ENCODE data around the gene C1QL3. TPM values are rescaled to one million over a fixed set of nuclear protein-coding genes. Genes with fewer than 3 reads are reported as not detected.

Gene C1QL3
- total RNA-seq, 1 experiment from 2014 or later: 1.7 TPM

DNA sequence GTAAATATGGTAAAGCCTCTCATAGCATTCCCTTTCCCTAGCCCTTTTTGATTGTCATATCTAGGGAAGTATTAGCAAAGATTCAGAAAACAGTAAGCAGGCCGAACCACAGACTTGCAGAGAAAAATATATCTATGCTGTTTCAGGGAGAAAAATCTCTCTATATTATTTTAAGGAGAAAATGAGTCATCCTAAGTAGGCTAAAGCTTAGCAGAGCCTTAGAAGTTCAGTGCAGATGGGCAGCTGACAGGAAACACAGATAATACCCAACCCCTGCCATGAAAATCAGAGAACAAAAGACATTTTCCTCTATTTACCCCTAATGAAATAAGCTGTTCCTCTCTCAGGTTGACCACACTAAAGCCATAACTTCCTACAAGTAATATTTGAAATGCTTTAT is 16.5 kb downstream of the C1QL3 start:
- Mint-ChIP-seq H3K36me3 (no peaks in the 10 kb centered on the region), H3K9me3 (no peaks in the 10 kb centered on the region), H3K4me3 (no peak overlapping the region), H3K27ac (no peak overlapping the region), H3K27me3 (ENCODE audit: low read depth) (no peaks in the 10 kb centered on the region), H3K4me1 (no peaks in the 10 kb centered on the region)
- TF ChIP-seq FOXJ3 (CRISPR knock-in tag; IDR thresholded peaks at IDR 0.05; ENCODE audit: borderline replicate concordance) (no peak), JAZF1 (CRISPR knock-in tag; IDR thresholded peaks at IDR 0.05) (no peak), SMAD3 (CRISPR knock-in tag; IDR thresholded peaks at IDR 0.05; ENCODE audit: borderline replicate concordance) (no peak)
- TF ChIP-seq, protein P1, sequence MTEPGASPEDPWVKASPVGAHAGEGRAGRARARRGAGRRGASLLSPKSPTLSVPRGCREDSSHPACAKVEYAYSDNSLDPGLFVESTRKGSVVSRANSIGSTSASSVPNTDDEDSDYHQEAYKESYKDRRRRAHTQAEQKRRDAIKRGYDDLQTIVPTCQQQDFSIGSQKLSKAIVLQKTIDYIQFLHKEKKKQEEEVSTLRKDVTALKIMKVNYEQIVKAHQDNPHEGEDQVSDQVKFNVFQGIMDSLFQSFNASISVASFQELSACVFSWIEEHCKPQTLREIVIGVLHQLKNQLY (CRISPR knock-in tag; IDR thresholded peaks at IDR 0.05): no peak
- TF ChIP-seq, protein P2, sequence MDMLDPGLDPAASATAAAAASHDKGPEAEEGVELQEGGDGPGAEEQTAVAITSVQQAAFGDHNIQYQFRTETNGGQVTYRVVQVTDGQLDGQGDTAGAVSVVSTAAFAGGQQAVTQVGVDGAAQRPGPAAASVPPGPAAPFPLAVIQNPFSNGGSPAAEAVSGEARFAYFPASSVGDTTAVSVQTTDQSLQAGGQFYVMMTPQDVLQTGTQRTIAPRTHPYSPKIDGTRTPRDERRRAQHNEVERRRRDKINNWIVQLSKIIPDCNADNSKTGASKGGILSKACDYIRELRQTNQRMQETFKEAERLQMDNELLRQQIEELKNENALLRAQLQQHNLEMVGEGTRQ (CRISPR knock-in tag; IDR thresholded peaks at IDR 0.05): no peak
- ChIA-PET POLR2A (no interaction called here), CTCF (no interaction called here)
- ATAC-seq (no peak), DNase-seq (ENCODE audit: low spot score) (no peak)

DNA sequence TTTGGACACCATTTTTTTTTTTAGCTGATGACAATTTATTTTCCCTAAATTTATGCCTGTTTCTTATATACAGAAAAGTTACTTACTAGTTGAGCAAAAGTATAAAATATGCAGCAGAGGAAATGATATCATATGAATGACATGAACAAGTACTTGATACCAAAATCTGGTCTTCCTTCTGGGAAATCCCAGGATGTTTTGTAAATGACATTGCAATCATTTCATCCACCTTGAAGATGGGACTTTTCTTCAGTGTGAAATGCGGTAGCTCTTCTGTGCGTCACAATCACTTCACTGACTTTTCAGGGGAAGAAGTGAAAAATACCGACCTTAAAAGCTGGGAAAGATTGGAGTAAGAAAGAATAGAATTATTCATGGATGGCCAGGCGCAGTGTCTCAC is 23.8 kb downstream of the C1QL3 start:
- TF ChIP-seq TP53 (CRISPR knock-in tag; IDR thresholded peaks at IDR 0.05) (no peak), RORB (CRISPR knock-in tag; IDR thresholded peaks at IDR 0.05) (no peak), NR3C1 (CRISPR knock-in tag; conservative IDR thresholded peaks at IDR 0.05; ENCODE audit: low read depth) (no peak), TEAD4 (CRISPR knock-in tag; IDR thresholded peaks at IDR 0.05) (no peak), GRHL2 (CRISPR knock-in tag; IDR thresholded peaks at IDR 0.05; ENCODE audit: insufficient replicate concordance, severe bottlenecking) (no peak), SOX15 (CRISPR knock-in tag; IDR thresholded peaks at IDR 0.05) (no peak), FOXJ3 (CRISPR knock-in tag; IDR thresholded peaks at IDR 0.05; ENCODE audit: borderline replicate concordance) (no peak), ETV6 (CRISPR knock-in tag; IDR thresholded peaks at IDR 0.05) (no peak), ZNF317 (CRISPR knock-in tag; IDR thresholded peaks at IDR 0.05; ENCODE audit: borderline replicate concordance, low read depth) (no peak), ZNF423 (CRISPR knock-in tag; IDR thresholded peaks at IDR 0.05) (no peak), JUN (CRISPR knock-in tag; IDR thresholded peaks at IDR 0.05) (no peak), RELA (CRISPR knock-in tag; IDR thresholded peaks at IDR 0.05; ENCODE audit: borderline replicate concordance) (no peak)
- TF ChIP-seq, protein P3, sequence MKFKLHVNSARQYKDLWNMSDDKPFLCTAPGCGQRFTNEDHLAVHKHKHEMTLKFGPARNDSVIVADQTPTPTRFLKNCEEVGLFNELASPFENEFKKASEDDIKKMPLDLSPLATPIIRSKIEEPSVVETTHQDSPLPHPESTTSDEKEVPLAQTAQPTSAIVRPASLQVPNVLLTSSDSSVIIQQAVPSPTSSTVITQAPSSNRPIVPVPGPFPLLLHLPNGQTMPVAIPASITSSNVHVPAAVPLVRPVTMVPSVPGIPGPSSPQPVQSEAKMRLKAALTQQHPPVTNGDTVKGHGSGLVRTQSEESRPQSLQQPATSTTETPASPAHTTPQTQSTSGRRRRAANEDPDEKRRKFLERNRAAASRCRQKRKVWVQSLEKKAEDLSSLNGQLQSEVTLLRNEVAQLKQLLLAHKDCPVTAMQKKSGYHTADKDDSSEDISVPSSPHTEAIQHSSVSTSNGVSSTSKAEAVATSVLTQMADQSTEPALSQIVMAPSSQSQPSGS (CRISPR knock-in tag; IDR thresholded peaks at IDR 0.05; ENCODE audit: borderline replicate concordance, low read depth): no peak
- TF ChIP-seq, protein P4, sequence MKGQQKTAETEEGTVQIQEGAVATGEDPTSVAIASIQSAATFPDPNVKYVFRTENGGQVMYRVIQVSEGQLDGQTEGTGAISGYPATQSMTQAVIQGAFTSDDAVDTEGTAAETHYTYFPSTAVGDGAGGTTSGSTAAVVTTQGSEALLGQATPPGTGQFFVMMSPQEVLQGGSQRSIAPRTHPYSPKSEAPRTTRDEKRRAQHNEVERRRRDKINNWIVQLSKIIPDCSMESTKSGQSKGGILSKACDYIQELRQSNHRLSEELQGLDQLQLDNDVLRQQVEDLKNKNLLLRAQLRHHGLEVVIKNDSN (CRISPR knock-in tag; IDR thresholded peaks at IDR 0.05): no peak
- TF ChIP-seq, protein P5, sequence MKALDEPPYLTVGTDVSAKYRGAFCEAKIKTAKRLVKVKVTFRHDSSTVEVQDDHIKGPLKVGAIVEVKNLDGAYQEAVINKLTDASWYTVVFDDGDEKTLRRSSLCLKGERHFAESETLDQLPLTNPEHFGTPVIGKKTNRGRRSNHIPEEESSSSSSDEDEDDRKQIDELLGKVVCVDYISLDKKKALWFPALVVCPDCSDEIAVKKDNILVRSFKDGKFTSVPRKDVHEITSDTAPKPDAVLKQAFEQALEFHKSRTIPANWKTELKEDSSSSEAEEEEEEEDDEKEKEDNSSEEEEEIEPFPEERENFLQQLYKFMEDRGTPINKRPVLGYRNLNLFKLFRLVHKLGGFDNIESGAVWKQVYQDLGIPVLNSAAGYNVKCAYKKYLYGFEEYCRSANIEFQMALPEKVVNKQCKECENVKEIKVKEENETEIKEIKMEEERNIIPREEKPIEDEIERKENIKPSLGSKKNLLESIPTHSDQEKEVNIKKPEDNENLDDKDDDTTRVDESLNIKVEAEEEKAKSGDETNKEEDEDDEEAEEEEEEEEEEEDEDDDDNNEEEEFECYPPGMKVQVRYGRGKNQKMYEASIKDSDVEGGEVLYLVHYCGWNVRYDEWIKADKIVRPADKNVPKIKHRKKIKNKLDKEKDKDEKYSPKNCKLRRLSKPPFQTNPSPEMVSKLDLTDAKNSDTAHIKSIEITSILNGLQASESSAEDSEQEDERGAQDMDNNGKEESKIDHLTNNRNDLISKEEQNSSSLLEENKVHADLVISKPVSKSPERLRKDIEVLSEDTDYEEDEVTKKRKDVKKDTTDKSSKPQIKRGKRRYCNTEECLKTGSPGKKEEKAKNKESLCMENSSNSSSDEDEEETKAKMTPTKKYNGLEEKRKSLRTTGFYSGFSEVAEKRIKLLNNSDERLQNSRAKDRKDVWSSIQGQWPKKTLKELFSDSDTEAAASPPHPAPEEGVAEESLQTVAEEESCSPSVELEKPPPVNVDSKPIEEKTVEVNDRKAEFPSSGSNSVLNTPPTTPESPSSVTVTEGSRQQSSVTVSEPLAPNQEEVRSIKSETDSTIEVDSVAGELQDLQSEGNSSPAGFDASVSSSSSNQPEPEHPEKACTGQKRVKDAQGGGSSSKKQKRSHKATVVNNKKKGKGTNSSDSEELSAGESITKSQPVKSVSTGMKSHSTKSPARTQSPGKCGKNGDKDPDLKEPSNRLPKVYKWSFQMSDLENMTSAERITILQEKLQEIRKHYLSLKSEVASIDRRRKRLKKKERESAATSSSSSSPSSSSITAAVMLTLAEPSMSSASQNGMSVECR (CRISPR knock-in tag; IDR thresholded peaks at IDR 0.05; ENCODE audit: borderline replicate concordance): no peak
- TF ChIP-seq, protein P6, sequence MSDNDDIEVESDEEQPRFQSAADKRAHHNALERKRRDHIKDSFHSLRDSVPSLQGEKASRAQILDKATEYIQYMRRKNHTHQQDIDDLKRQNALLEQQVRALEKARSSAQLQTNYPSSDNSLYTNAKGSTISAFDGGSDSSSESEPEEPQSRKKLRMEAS (CRISPR knock-in tag; IDR thresholded peaks at IDR 0.05): no peak
- TF ChIP-seq, protein P7, sequence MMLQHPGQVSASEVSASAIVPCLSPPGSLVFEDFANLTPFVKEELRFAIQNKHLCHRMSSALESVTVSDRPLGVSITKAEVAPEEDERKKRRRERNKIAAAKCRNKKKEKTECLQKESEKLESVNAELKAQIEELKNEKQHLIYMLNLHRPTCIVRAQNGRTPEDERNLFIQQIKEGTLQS (CRISPR knock-in tag; conservative IDR thresholded peaks at IDR 0.05): no peak
- ChIA-PET POLR2A (no interaction called here), CTCF (interaction anchor here (1.1 kb wide), 1 partner anchor 193 kb away, joined by 3 read pairs; no protein-coding TSS in a partner anchor)
- Mint-ChIP-seq H3K9me3 (no peaks in the 10 kb centered on the region), H3K36me3 (no peaks in the 10 kb centered on the region), H3K4me3 (no peak overlapping the region), H3K27me3 (ENCODE audit: low read depth) (no peaks in the 10 kb centered on the region), H3K27ac (no peak overlapping the region), H3K4me1 (no peaks in the 10 kb centered on the region)
- ATAC-seq (no peak), DNase-seq (ENCODE audit: low spot score) (no peak)
